NCI-H2196 treated with DMSO at 0.1 percent for 48 hours (cell line): ENCODE results near the gene PCSK6.

Experiments used
- DNase-seq: peaks from one replicate; lab custom pipeline; 2025; ENCODE audit not compliant: unreplicated experiment; lab: John Stamatoyannopoulos, UW

Gene PCSK6

GRCh38 chr15:101499863-101500713, 10.6 kb upstream of the PCSK6 start:
- DNase-seq, result peak; percentile 63

DNA sequence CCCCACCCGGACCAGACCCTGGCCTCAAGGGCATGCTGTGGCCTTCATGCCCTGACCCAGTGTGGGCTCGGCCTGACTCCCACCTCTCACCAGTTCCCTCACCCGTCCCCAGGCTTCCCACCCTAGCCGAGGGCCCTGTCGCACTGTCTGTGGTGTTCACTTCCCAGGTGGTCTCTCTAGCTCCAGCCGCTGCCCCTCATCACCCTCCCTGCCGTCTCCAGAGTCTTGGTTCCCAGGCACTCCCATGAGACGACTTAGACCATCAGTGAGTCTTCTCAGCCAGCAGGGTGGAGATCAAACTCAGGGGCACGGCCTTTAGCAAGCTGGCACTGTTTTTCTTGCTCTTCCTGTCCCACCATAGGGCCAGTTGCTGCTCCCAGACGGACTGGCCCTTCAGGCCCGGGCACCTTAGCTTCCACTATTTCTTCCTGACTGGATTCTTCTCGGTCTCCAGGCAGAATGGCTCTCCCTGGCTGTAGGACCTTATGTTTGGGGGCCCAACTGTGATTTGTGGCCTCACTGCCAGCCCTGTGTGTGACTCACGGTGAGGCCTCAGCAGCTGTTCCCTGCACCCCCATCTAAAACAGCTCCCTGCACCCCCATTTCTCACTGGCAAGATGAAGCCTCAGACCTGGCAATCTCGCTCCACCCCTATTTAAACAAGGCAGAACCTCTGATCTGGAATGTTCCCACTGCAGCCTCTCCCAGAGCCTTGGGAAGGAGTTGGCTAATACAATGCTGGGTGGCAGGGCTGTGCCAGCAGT, 9.4 kb upstream of the PCSK6 start:
- no peak for DNase-seq

- no peak for DNase-seq
Observed at GRCh38 chr15:101498076-101498716, 8.7 kb upstream of the PCSK6 start.

GRCh38 chr15:101497484-101498034, 8.1 kb upstream of the PCSK6 start:
- no peak for DNase-seq

GRCh38 chr15:101497017-101497416, 7.5 kb upstream of the PCSK6 start:
- DNase-seq, result no peak

DNA sequence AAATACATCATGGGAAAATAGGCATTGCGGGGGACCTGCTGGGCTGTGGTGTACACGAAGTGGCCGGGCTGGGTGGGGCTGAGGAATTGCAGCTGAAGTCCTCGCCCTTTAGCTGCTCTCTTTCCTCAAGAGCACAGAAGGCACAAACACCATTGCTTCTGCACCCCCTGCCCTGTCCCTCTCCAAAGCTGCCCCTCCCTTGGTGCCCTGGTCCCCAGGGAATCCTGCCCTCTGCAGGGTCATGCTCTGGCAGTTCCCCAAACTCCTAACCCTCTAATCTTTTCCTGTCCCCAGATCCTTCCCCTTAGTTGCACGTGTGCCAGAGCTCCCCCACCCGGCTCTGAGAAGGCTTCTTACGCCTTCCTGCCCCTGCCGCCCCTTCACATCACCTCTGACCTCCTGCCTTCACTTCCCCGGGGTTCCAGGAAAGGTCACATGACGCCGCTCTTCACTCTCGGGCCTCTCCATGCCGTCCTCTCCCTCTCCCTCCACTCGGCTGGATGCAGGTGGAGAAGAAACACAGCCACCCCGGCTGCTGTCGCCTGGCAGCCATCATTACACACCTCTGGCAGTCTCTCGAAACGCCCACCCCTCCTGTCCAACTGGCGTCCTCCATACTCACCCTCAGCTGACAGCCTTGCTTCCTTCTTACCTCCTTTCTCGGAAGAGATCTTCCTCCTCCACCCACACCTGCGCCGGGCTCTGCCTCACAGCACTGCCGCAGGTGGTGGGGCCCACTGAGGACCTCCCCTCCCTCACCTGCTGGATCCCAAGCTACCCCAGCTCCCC, 6.9 kb upstream of the PCSK6 start:
- no peak for DNase-seq

GRCh38 chr15:101495334-101496197, 6.1 kb upstream of the PCSK6 start:
- no peak for DNase-seq

- no peak for DNase-seq
Observed at GRCh38 chr15:101494251-101494796, 4.8 kb upstream of the PCSK6 start.

- no peak for DNase-seq
Observed at GRCh38 chr15:101492766-101493692, 3.5 kb upstream of the PCSK6 start.

GRCh38 chr15:101491734-101492640, 2.5 kb upstream of the PCSK6 start:
- no peak for DNase-seq

GRCh38 chr15:101490922-101491733, 1.6 kb upstream of the PCSK6 start:
- DNase-seq, result no peak

DNA sequence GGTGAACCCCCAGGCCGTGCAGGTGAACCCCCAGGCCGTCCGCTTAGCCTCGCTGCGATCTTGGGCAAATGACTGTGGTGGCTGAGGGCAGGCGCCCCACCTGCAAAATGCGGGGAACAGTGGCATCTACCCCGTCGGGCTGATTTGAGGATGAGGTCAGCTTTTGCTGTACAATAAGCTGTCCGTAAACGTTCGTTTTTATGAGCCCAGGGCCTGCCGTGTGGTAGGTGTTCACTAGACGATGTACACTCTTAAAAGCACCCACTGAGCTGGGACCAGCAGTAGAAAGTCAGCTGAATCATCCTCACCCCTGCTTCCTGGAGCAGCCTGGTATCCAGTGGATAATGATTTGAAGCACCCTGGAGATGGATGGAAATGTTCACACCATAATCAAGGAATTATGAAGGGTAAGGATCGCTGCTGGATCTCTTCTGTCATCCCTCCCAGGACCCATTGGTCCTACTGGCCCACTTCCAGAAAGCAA, 943 bp upstream of the PCSK6 start:
- no peak for DNase-seq

DNA sequence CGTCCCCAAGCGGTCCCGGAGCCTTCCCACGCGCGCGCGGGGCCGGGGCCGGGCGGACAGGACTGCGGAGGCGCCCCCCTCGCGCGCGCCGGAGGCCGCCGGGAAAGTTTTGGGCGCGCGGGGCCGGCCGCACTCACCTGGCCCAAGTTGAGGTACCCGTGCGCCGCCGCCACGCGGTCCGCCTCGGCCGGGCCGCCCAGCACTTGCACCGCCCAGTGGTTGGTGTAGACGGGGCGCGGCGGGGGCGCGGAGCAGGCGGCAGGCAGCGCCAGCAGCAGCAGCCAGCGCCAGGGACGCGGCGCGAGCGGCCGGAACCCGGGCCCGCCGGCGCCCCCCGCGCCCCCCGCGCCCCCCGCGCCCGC, 289 bp downstream of the PCSK6 start:
- peak; percentile 0 for DNase-seq

DNA sequence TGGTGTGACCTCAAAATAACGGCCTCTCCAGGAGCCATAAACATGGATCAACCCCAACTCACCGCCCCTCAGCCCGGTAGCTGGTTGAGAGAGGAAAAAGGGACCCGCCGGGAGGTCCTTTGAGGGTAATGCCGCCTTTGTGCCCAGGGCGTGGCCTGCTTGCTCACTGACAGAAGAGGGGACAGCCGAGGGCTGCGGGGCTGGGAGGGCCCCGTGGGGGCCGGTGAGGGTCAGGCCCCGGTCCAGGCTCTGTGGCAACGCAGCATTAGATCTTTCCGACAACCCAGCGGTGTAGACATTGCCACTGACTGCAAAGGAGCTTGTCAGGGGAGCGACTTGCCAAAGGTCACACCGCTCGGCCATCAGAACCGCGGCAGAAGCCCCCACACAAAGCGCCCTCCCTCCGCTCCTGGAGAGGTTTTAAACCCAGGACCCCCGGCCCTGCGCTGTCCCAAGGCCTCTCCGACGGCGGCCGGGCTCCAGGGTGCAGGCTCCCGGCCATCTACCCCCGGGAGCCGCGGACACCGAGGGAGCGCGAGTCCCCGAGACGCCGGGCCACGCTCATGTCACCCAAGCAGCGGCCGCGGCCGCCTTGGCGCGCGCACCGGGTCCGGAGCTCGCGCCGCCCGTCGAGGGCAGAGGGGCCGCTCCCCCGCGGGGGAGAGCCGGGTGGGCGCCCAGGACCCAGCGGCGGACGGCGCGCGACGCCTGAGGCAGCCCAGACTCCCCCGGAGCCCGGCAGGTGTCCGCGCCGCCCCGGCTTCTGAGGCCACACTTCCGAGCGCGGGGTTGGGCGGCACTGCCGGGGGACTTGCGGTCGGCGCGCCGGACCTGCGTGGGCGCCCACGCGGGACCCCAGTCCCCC, 975 bp downstream of the PCSK6 start:
- no peak for DNase-seq

GRCh38 chr15:101486696-101487459, 2.6 kb downstream of the PCSK6 start:
- DNase-seq, result no peak
